GM23338 (cell line): Measurements from ENCODE around the gene SEZ6. TPM values are rescaled to one million over a fixed set of nuclear protein-coding genes. Genes with fewer than 3 reads are reported as not detected.
A peak's percentile ranks its signal among the peaks of the same experiment; 100 is the strongest.

Source experiments
- ATAC-seq: fragments of 200-7000 bp; cut with Tn5 transposase; 3 replicates; pipeline ENCODE4 v1.9.1; 2020
- DNase-seq: peaks from one replicate; pipeline ENCODE4 v3.0.0-alpha.2; 2015; ENCODE audit warnings: low spot score
- H2AFZ ChIP-seq: fragments of 200-600 bp; sonication (generic); 2 replicates; pipeline ENCODE4 v1.8.0; 2016; ENCODE audit warnings: antibody characterized with exemption, mild to moderate bottlenecking, moderate library complexity
- H3F3A ChIP-seq: fragments of 200-600 bp; sonication (generic); replicated peaks from 2 replicates; pipeline ENCODE4 v1.8.0; 2017; ENCODE audit warnings: antibody characterized with exemption, mixed run types, low read depth
- H3K27ac ChIP-seq: fragments of 200-600 bp; sonication (generic); 2 replicates; pipeline ENCODE4 v1.6.1; 2016; ENCODE audit warnings: low read depth
- H3K27me3 ChIP-seq: fragments of 200-600 bp; sonication (generic); 2 replicates; pipeline ENCODE4 v1.8.0; 2016; ENCODE audit warnings: mild to moderate bottlenecking, mixed run types, moderate library complexity; ENCODE audit not compliant: insufficient read depth
- H3K36me3 ChIP-seq: fragments of 200-600 bp; sonication (generic); 2 replicates; pipeline ENCODE4 v1.8.0; 2016; ENCODE audit warnings: mild to moderate bottlenecking; ENCODE audit not compliant: insufficient read depth
- H3K4me1 ChIP-seq: fragments of 200-600 bp; sonication (generic); 2 replicates; pipeline ENCODE4 v1.8.0; 2016; ENCODE audit warnings: mild to moderate bottlenecking, moderate library complexity; ENCODE audit not compliant: insufficient read depth
- H3K4me2 ChIP-seq: fragments of 200-600 bp; sonication (generic); 2 replicates; pipeline ENCODE4 v1.7.1; 2017; ENCODE audit warnings: mixed run types
- H3K4me3 ChIP-seq: fragments of 200-600 bp; sonication (generic); 2 replicates; pipeline ENCODE4 v1.6.1; 2016; ENCODE audit warnings: mixed run types
- H3K79me2 ChIP-seq: fragments of 200-600 bp; sonication (generic); replicated peaks from 2 replicates; pipeline ENCODE4 v1.8.0; 2017; ENCODE audit warnings: mild to moderate bottlenecking; ENCODE audit not compliant: insufficient read depth
- H3K9me2 ChIP-seq: fragments of 200-600 bp; sonication (generic); 2 replicates; pipeline ENCODE4 v1.8.0; 2017; ENCODE audit not compliant: insufficient read depth
- H4K20me1 ChIP-seq: fragments of 200-600 bp; sonication (generic); replicated peaks from 2 replicates; pipeline ENCODE4 v1.8.0; 2017; ENCODE audit warnings: mild to moderate bottlenecking; ENCODE audit not compliant: insufficient read depth
- H3K27ac Mint-ChIP-seq: 2 replicates; pipeline ENCODE4 v1.8.0; 2020; ENCODE audit warnings: inconsistent platforms, mild to moderate bottlenecking, moderate library complexity, mixed read lengths
- H3K27me3 Mint-ChIP-seq: 3 replicates; pipeline ENCODE4 v1.8.0; 2022; ENCODE audit warnings: low read depth, mild to moderate bottlenecking, moderate library complexity, mixed read lengths, inconsistent platforms; ENCODE audit not compliant: insufficient read depth, poor library complexity
- H3K36me3 Mint-ChIP-seq: 3 replicates; pipeline ENCODE4 v1.8.0; 2021; ENCODE audit warnings: low read depth, mild to moderate bottlenecking, inconsistent platforms, moderate library complexity, mixed read lengths
- H3K4me1 Mint-ChIP-seq: 3 replicates; pipeline ENCODE4 v1.8.0; 2020; ENCODE audit warnings: mild to moderate bottlenecking, inconsistent platforms, mixed read lengths
- H3K4me3 Mint-ChIP-seq: 3 replicates; pipeline ENCODE4 v1.8.0; 2021; ENCODE audit warnings: moderate library complexity, mild to moderate bottlenecking, inconsistent platforms, mixed read lengths
- H3K9me3 Mint-ChIP-seq: 3 replicates; pipeline ENCODE4 v1.8.0; 2020; ENCODE audit warnings: moderate library complexity, mild to moderate bottlenecking, inconsistent platforms, mixed read lengths
- ETS1 ChIP-seq: IDR thresholded peaks from 2 replicates; pipeline ENCODE4 v1.6.1; 2016; ENCODE audit warnings: antibody characterized with exemption
- EZH2phosphoT487 ChIP-seq: fragments of 200-600 bp; sonication (generic); IDR thresholded peaks from one replicate; pipeline ENCODE4 v1.8.1; 2018; ENCODE audit warnings: antibody characterized with exemption; ENCODE audit not compliant: unreplicated experiment
- NANOG ChIP-seq: IDR thresholded peaks from 2 replicates; pipeline ENCODE4 v1.6.1; 2016; ENCODE audit warnings: antibody characterized with exemption, borderline replicate concordance
- POLR2AphosphoS5 ChIP-seq: IDR thresholded peaks from 2 replicates; pipeline ENCODE4 v1.6.1; 2016; ENCODE audit warnings: antibody characterized with exemption, low read depth
- REST ChIP-seq: IDR thresholded peaks from one replicate; pipeline ENCODE4 v1.6.1; 2018; ENCODE audit warnings: antibody characterized with exemption; ENCODE audit not compliant: unreplicated experiment
- STAT1 ChIP-seq: IDR thresholded peaks from one replicate; pipeline ENCODE4 v1.6.1; 2016; ENCODE audit warnings: antibody characterized with exemption; ENCODE audit not compliant: unreplicated experiment
- ZNF114 ChIP-seq: fragments of 250-450 bp; sonication (Bioruptor Pico); IDR thresholded peaks from 2 replicates; pipeline ENCODE4 v1.5.0; 2020; ENCODE audit warnings: mild to moderate bottlenecking, moderate library complexity
- ZNF331 ChIP-seq: fragments of 250-450 bp; sonication (Bioruptor Pico); IDR thresholded peaks from 2 replicates; pipeline ENCODE4 v1.5.0; 2020; ENCODE audit warnings: low read depth, mild to moderate bottlenecking, moderate library complexity
- ZNF462 ChIP-seq: fragments of 250-450 bp; sonication (Bioruptor Pico); IDR thresholded peaks from 2 replicates; pipeline ENCODE4 v1.5.0; 2020; ENCODE audit warnings: mild to moderate bottlenecking, moderate library complexity
- polyA plus RNA-seq: library from polyadenylated mRNA; unstranded; fragments of >200 nt; fragmentation: Nextera tagmentation; extraction: Ambion mirVana; gene quantifications from 2 replicates; pipeline ENCODE4 v1.2.1, GENCODE V29; 2016
- total RNA-seq: library from RNA; depleted of rRNA; stranded (reverse); fragments of >200 nt; shearing (Covaris generic); gene quantifications from 2 replicates; pipeline ENCODE4 v1.2.3, GENCODE V29; 2014

The SEZ6 gene
- total and polyA plus RNA-seq, 2 experiments from 2014 or later = 1.0 to 6.5 TPM

GRCh38 chr17:28948873-28949184 lies 57.0 kb downstream of the SEZ6 start:
- Histone ChIP-seq H3K4me2 (peak overlapping the region; percentile 92), H4K20me1 (peaks cover 48% of the 10 kb centered on the region), H3K36me3 (peaks cover 14% of the 10 kb centered on the region), H3K4me1 (peaks cover 33% of the 10 kb centered on the region), H3K4me3 (peak overlapping the region; percentile 96), H3K79me2 (peaks cover 70% of the 10 kb centered on the region), H3K9me2 (no peaks in the 10 kb centered on the region), H3K27ac (peak overlapping the region; percentile 97), H3K27me3 (no peaks in the 10 kb centered on the region), H2AFZ (peak overlapping the region; percentile 35; the same call in 1 of the 2 replicates), H3F3A (peaks cover 21% of the 10 kb centered on the region; the same call in 1 of the 2 replicates)
- Mint-ChIP-seq H3K4me3 (peak overlapping the region; percentile 98), H3K36me3 (peaks cover 43% of the 10 kb centered on the region), H3K27ac (peak overlapping the region; percentile 95), H3K4me1 (peaks cover 26% of the 10 kb centered on the region), H3K9me3 (no peaks in the 10 kb centered on the region), H3K27me3 (peaks cover 4% of the 10 kb centered on the region)
- ATAC-seq (peak; percentile 4), DNase-seq (peak; percentile 73)
- TF ChIP-seq REST (no peak), ZNF462 (no peak), ZNF331 (CRISPR knock-in tag) (no peak), NANOG (no peak), EZH2phosphoT487 (no peak), ETS1 (no peak), STAT1 (no peak), ZNF114 (CRISPR knock-in tag) (no peak), POLR2AphosphoS5 (no peak; the same call in 1 of the 2 replicates)
